Activated T-helper 9 cell treated with anti-CD3 and anti-CD28 coated beads, Interleukin-2, amount 50 U/mL, for 16 hours (primary cell): ENCODE results near the gene SIRT2.
A peak's percentile ranks its signal among the peaks of the same experiment; 100 is the strongest.
"Not testable (repeated sequence)": the region's sequence is repeated elsewhere in the genome, so short reads cannot be mapped to it uniquely, and the experiment has no call there.

Experiments
- DNase-seq: peaks from one replicate; pipeline ENCODE4 v3.0.0-alpha.2; 2020; ENCODE audit warnings: low read depth

Gene SIRT2

DNA sequence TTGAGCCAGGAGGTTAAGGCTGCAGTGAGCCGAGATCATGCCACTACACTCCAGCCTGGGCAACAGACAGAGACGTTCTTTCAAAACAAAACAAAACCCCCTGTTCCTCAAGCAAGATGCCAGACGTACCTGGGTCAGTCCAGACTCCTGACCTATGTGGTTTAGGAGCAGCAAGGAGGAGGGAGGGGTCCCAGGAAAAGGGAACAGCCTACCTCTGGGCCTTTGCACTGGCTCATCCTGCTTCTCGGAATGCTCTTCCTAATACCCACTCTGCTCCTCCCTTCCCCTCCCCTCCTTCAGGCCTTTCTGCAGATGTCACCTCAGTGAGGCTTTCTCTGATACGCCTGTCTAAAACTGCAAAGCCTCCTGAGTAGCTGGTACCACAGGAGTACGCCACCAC is 30.9 kb downstream of the SIRT2 start:
- no peak for DNase-seq

DNA sequence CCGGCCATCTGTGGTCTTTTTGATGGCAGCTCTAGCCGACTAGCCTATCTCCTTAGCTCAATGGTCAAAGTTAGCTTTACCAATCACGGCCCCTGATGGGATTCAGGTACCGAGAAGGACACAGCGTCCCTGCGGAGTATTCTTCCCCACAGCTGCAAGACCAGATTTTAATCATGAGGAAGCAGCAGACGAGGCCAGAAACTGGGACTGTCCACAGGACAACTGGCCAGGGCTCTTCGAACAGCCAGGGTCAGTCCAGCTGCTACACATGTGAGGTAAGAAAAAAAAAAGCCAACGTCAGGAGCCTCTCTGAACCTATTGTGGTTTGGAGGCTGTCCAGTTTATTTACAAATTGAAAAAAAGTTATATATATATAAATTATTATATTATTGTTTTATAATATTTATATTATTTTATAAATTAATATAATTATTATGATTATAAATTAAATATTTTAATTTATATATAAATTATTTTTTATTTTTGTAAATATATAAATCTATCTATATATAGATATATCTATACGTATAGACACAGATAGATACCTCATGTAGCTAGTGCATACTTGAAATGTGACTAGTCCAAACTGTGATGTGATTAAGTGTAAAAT is 32.1 kb downstream of the SIRT2 start:
- DNase-seq, result no peak

DNA sequence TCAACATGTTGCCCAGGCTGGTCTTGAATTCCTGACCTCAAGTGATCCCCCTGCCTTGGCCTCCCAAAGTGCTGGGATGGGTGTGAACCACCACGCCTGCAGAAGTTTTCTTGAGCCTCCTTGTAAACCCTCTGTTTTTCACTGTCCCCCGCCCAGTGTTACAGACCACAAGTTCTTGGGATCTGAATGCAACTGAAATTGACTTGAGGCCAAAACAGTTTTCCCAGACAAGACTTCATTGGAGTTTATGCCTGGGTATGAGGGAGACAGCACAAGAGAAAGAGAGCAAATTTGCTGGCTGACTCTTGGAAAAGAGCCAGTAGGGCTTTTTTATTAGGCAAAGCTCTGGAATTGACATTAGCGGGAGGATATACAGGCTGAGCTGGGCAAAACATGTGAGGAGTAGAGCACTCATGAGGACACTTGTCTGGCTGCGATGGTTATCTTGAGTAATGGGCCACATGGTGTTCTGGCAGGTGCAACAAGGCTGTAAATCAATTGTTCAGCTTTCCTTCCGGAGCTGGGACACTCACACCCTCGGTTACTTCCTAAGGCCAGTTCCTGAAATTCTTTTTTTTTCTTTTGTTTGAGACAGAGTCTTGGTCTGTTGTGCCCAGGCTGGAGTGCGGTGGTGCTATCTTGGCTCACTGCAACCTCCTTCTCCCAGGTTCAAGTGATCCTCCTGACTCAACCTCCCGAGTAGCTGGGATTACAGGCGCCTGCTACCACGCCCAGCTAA is 36.9 kb downstream of the SIRT2 start:
- DNase-seq, result no peak

DNA sequence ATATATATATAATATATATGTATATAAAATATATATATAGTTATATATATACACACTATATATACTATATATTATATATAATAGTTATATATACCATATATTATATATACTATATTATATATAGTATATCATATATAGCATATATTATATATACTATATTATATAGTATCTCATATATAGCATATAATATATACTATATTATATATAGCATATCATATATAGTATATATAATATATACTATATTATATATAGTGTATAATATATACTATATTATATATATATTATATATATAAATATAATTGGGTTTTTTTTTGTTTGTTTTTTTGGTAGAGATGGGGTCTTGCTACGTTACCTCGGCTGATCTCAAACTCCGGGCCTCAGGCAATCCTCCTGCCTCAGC is 38.0 kb downstream of the SIRT2 start:
- no peak for DNase-seq

DNA sequence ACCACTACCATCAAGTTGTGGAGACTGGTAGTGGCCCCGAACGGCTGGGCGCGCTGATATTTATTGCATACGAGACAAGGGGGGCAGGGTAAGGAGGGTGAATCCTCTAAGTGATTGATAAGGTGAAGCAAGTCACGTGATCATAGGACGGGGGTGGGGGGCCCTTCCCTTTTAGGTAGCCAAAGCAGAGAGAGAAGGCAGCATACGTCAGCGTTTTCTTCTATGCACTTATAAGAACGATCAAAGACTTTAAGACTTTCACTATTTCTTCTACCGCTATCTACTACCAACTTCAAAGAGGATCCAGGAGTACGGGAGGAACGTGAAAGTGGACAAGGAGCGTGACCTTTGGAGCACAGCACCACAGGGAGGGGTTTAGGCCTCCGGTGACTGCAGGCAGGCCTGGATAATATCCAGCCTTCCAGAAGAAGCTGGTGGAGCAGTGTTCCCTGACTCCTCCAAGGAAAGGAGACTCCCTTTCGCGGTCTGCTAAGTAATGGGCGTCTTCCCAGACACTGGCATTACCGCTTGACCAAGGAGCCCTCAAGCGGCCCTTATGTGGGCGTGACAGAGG is 39.7 kb downstream of the SIRT2 start:
- not testable (repeated sequence) for DNase-seq

DNA sequence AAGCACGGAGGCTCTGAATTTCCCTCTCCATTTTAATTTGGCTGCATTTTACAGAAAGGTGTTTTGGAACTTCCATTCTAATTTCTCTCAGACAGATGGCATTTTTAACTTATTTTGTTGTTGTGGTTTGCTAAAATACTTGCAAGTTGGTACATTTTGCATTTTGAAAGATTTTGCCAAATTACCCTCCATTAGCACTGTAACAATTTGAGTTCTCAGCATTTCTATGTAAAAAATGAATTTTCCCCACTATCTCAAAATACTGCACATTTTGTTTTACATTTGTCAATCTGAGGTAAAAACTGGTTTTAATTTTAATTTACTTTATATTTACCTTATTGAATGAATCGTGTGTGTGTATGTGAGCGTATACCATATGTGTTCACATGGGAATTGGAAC is 42.6 kb downstream of the SIRT2 start:
- DNase-seq, result no peak

DNA sequence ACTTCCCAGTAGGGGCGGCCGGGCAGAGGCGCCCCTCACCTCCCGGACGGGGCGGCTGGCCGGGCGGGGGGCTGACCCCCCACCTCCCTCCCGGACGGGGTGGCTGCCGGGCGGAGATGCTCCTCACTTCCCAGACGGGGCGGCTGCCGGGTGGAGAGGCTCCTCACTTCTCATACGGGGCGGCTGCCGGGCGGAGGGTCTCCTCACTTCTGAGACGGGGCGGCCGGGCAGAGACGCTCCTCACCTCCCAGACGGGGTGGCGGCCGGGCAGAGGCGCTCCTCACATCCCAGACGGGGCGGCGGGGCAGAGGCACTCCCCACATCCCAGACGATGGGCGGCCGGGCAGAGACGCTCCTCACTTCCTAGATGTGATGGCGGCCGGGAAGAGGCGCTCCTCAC is 43.7 kb downstream of the SIRT2 start:
- DNase-seq, result not testable (repeated sequence)

DNA sequence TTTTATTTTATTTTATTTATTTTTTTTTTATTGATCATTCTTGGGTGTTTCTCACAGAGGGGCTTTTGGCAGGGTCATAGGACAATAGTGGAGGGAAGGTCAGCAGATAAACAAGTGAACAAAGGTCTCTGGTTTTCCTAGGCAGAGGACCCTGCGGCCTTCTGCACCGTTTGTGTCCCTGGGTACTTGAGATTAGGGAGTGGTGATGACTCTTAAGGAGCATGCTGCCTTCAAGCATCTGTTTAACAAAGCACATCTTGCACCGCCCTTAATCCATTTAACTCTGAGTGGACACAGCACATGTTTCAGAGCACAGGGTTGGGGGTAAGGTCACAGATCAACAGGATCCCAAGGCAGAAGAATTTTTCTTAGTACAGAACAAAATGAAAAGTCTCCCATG is 44.5 kb downstream of the SIRT2 start:
- not testable (repeated sequence) for DNase-seq

DNA sequence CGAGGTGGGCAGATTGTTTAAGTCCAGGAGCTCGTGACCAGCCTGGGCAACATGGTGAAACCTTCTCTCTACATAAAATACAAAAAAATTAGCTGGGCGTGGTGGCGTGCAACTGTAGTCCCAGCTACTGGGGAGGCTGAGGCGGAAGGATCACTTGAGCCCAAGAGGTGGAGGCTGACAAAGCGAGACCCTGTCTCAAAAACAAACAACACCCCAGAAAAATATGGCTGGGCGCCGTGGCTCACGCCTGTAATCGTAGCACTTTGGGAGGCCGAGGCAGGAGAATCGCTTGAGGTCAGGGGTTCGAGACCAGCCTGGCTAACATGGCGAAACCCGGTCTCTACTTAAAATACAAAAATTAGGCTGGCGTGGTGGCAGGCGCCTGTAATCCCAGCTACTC is 46.2 kb downstream of the SIRT2 start:
- no peak for DNase-seq

DNA sequence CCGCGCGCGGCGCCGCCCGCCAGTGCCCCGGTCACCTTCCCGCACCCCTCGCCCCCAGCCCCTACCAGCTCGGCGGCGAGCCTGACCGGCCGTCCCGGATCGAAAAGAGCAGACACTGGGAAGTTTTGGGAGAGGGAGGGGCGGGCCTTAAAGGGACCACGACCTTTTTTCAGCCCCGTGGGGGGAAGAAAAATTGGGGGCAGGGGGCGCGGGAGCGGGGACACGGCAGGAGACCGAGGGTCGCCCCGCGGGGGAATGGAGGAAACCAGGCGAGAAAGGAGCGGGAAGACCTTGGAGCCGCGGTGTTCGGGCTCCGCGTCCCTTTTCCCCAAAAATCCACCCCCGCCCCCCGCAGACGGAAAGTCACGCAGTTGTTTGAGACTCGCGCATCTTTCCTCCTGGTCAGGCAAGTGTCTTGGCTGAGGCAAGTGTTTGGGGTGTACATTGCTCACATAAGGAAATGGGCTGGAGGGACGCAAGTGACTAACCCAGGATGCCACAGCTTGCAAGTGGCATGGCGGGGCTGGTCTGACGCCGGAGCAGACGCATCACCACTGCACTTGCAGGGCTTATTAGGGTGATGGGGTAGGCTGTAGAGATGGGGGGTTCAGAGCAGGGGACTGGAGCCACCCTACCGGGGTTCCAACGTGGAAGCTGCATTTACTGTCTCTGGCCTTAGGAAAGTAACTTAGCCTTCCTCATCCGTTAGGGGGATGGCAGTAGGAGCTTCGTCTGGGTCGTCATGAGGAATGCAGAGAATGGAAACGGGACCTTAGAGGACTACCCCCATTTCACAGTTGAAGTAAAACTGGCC is 47.0 kb downstream of the SIRT2 start:
- DNase-seq, result peak; percentile 49

DNA sequence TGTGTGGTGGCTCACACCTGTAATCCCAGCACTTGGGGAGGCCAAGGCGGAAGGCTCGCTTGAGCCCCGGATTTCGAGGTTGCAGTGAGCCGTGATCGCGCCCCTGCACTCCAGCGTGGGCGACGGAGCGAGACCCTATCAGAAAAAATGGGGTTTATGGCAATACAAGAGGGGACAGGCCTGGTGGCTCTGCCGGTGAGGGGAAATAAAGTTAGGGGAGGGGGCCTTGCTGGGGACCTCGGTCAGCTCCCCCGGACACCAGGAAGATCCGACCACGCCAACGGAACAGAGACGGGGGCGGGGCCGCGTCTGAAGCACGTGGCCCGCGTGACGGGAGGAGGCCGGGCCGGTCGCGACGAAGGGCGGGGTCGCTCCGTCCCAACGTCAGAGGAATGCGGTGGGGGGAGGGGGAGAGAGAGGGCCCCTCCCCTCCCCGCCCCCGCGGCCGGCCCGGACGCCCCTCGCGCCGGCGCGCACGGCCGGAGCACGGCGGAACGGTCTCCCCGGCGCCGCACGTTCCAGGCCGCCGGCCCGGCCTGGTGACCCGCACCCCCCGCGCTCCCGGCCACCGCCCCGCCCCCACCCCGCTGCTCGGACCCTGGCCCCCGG is 47.7 kb downstream of the SIRT2 start:
- DNase-seq, result peak; percentile 85

DNA sequence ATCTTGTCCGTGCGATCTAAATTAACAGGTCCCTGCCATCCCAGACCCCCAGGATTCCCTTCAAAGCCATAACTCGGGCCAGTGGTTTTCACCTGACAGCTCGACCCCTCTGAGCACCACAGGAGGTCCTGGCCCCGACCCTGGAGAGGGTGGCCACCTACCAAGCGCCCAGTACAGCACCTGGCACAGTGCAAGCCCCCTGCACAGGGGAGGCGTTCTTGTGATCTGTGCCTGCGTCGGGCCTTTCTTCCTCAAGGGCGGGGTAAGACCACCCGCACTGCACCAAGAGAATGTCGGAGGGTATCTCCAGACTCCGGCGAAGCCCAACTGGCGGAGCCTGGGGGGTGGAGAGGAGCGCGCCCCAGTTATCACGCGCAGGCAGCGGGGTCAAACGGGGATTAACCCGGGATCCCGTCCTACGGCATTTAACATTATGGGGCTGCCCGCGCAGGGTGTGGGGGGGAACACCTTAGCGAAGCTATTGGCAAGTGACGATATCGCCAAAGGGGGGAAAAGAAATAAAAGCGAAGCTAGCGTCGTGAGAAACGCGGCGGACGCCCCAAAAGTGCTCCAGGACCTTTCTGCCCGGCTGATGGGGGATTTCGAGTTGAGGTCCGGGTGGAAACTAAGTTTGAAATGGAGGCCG is 48.3 kb downstream of the SIRT2 start:
- DNase-seq, result no peak

DNA sequence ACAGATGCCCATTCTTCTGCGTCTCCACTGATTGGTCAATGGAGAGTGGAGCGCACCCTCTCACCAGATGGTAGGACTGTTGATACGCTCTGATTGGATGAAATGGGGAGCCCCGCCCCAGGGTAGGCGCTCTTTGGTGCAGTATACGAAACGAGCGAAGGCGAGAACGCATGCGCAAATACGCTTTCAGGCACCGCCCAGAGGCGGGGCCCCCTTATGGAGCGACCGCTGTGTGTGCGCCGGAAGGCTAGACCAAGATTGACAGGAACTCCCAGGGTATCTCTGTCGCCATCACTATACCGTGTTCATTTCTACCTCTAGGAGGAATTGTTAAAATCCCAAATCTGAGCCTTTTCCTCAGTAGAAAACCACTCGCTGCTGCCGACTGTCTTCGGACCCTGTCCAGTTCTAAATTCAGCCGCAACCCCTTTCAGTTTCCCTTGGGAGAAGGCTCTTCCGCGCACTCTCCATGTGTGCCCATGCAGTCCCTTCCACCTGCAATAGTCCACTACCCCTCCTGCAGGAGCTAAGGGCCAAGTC is 48.9 kb downstream of the SIRT2 start:
- DNase-seq, result peak; percentile 98

DNA sequence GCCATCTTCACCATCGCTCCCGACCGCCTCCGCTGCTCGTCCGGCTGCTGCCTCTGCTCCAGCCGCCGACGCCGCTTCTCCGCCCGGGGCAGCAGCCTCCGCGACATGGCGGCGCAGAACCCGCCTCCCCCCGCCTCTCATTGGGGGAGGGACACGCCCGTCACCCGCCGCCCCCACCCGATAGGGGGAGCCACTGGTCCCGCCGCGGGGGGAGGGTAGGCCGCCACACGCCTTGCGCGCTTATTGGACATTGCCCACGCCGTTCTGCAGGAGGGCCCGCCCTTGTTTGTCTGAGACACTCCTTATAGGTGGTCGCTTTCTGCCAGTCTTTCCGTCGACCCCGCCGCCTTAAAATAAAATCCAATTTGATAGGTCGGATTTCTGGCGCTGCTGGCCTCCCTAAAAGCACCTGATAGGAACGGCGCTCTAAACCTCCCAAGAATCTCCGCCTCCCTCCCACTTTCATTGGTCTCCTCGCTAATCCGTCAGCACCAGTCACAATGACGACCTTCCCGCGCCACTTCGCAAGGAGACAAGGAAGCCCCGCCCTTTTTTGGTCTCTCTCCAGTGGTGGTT is 49.5 kb downstream of the SIRT2 start, which contains the start of gene HNRNPL:
TSS of gene HNRNPL (minus strand) at position 127 of the 576 bp plus-strand sequence. CDS start at position 107, 20 bp downstream.
- peak; percentile 99 for DNase-seq

DNA sequence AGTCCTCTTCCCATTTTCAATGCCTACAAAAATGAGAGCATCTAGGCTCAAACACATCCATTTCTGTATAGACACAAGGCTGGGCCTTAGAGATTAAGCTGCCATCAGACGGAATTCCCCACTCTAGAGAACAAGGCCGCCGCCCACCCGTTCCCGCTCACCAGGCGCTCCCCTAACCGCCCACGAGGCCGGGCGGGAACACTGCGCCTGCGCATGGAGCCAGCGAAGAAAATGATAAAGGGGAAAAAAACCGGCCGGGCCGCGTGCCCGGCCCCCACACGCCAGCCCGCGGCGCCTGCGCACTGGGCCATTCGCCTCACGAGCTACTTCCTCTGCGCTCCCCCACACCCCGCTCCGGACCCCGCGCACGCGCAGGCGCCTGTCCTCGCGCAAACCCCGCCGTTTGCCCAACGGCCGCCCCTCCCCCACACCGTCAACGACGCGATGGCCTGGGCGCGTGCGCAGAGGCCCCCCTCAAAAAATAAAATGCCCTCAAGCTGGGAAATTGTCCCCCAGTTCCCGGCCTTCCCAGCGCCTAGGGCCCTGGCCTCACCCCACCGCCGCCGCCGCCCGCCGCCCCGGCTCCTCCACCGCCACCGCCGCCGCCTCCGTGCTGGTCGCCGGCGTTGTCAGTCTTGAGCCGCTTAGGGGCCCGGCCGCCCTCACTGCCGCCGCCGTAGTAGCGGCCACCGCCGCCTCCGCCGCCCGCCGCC is 50.1 kb downstream of the SIRT2 start:
- peak; percentile 99 for DNase-seq

DNA sequence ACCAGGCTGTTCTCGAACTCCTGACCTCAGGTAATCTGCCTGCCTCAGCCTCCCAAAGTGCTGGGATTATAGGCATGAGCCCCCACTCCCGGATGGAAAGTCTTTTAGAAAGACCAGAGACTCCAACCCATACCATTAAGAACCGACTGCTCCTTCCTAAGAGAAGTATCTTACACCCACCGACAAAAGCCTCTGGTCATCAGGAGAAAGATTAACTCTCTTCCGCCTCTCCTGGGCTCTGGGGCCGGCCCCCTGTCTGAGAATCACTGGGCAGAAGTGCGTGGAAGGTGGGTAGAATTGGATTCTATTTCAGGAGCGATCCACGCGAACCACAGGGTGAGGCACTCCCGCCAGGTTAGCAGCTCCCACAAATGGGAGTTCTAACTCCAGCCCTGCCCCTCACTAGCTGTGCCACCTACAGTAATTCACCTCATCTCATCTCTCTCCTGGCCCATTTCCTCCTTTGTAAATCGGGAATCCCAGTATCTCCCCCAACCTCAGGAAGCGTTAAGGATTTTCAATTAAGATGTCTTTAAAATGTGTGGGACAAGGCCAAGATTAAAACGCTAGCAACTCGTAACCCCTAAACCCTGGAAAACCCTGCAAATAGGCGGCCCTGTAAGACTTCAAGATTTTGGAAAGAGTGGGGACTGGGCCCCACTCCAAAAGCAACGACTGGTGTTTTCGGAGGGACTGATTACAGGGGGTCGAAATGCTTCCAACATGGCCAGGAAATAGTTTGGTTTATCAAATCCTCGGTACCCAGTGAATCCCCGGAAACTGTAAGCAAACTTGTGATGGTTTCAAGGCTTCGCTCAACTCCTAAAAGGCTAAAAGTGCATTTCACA is 50.9 kb downstream of the SIRT2 start:
- no peak for DNase-seq

DNA sequence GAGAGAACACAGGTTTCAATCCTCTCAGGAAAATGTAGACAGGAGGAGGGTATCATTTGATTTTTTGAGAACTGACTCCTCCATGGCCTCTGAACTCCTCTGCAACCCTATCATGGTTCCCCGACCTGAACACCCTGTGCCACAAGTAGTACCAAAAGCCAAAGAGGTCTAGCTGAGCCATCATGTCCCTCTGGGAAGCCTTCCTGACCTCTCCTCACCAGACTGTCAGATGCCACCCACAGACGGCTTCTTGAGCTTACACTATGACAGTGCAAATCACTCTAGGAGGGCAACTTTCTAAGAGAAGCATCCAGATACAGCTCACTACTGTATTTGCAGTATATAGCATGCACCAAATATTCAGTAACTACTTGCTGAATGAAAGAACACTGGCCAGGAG is 53.3 kb downstream of the SIRT2 start:
- no peak for DNase-seq

DNA sequence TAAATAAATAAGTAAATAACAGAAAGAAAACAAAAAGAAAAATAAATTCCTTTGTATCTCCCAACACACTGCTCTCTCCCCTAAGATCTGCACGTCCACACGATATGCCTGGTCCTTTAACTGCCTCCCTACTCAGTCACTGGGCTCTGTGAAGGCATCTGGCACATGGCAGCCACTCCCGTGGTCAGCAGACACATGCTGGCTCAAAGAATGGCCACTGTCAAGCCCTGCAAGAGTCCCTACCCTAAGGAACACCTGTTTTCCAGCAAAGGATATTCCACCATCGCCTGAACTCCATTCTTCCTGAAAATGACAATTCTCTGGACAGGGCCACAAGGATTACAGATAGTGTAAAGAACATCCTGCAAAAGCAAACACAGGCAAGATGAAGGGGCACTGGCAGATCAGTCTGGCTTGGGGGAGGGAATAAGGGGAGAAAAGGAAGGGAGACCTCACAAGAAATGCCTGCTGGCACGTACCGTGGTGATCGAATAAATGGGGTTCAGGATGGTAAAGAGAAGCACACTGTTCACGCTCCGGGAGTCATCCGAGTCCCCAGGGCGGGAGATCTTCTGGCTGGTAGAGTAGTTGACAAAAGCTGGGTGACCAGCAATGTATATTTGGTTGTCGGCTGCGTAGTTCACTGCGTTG is 53.9 kb downstream of the SIRT2 start:
- no peak for DNase-seq
